Measurements from ENCODE around the gene SERPING1. TPM values are rescaled to one million over a fixed set of nuclear protein-coding genes. Genes with fewer than 3 reads are reported as not detected.
A peak's percentile ranks its signal among the peaks of the same experiment; 100 is the strongest.
"Not testable (repeated sequence)": the region's sequence is repeated elsewhere in the genome, so short reads cannot be mapped to it uniquely, and the experiment has no call there.

SERPING1 gene
- total RNA-seq, 2 donors from 2014 or later = 674 to 695 TPM

- no peak for ATAC-seq (ENCODE audit: insufficient number of reproducible peaks, low FRiP score, low read depth)
- H3K4me1 ChIP-seq (ENCODE audit: control insufficient read depth in 1 of 2, low read depth in 2 of 2) = peaks cover 19 to 60% of the 10 kb centered on the region in 2 donors
- no peak for DNase-seq (ENCODE audit: low spot score)
These were observed 51.6 kb downstream of the SERPING1 start for GRCh38 chr11:57648801-57649735.

GRCh38 chr11:57649826-57650738 lies 52.6 kb downstream of the SERPING1 start, which contains the start of gene YPEL4:
YPEL4 (minus strand) TSS chr11:57649912; CDS start chr11:57647107, 2,805 bp downstream.
- H3K9me3 ChIP-seq = no peaks in the 10 kb centered on the region
- ATAC-seq (ENCODE audit: insufficient number of reproducible peaks, low FRiP score, low read depth) (no peak), DNase-seq (ENCODE audit: low spot score) (no peak)
- H3K27me3 ChIP-seq (replicated peaks; ENCODE audit: insufficient read depth) = no peaks in the 10 kb centered on the region
- no peaks in the 10 kb centered on the region for H3K36me3 ChIP-seq
- H3K4me1 ChIP-seq (ENCODE audit: control insufficient read depth in 1 of 2, low read depth in 2 of 2) = peaks cover 12 to 50% of the 10 kb centered on the region in 2 donors
- no peak for TF ChIP-seq CTCF (IDR thresholded peaks at IDR 0.05)
- H3K27ac ChIP-seq = no peak within 1 kb of the TSS
- peak within 1 kb of the TSS; percentile 58 for H3K4me3 ChIP-seq

More at GRCh38 chr11:57648801-57649735, 51.6 kb downstream of the SERPING1 start:
- H3K27me3 ChIP-seq (replicated peaks; ENCODE audit: insufficient read depth) = no peaks in the 10 kb centered on the region
- H3K9me3 ChIP-seq = no peaks in the 10 kb centered on the region
- TF ChIP-seq CTCF (IDR thresholded peaks at IDR 0.05) = no peak
- no peak overlapping the region for H3K27ac ChIP-seq
- no peaks in the 10 kb centered on the region for H3K36me3 ChIP-seq
- H3K4me3 ChIP-seq = peak overlapping the region; percentile 58

- no peaks in the 10 kb centered on the region for H3K27me3 ChIP-seq (replicated peaks; ENCODE audit: insufficient read depth)
- H3K36me3 ChIP-seq = no peaks in the 10 kb centered on the region
These were observed 53.2 kb downstream of the SERPING1 start for GRCh38 chr11:57650739-57651090.

GRCh38 chr11:57651408-57651807 lies 53.9 kb downstream of the SERPING1 start:
- Histone ChIP-seq H3K4me3 (no peak overlapping the region), H3K27me3 (replicated peaks; ENCODE audit: insufficient read depth) (no peaks in the 10 kb centered on the region), H3K27ac (no peak overlapping the region), H3K4me1 (ENCODE audit: control insufficient read depth in 1 of 2, low read depth in 2 of 2) (peaks cover 12 to 41% of the 10 kb centered on the region in 2 donors), H3K36me3 (no peaks in the 10 kb centered on the region), H3K9me3 (no peaks in the 10 kb centered on the region)
- ATAC-seq (ENCODE audit: insufficient number of reproducible peaks, low FRiP score, low read depth) = no peak
- TF ChIP-seq CTCF (IDR thresholded peaks at IDR 0.05) = no peak
- no peak for DNase-seq (ENCODE audit: low spot score)

More at GRCh38 chr11:57650739-57651090, 53.2 kb downstream of the SERPING1 start:
- peaks cover 12 to 44% of the 10 kb centered on the region in 2 donors for H3K4me1 ChIP-seq (ENCODE audit: control insufficient read depth in 1 of 2, low read depth in 2 of 2)
- ATAC-seq (ENCODE audit: insufficient number of reproducible peaks, low FRiP score, low read depth) (no peak), DNase-seq (ENCODE audit: low spot score) (no peak)
- no peaks in the 10 kb centered on the region for H3K9me3 ChIP-seq
- no peak for TF ChIP-seq CTCF (IDR thresholded peaks at IDR 0.05)
- no peak overlapping the region for H3K27ac ChIP-seq
- no peak overlapping the region for H3K4me3 ChIP-seq

- Histone ChIP-seq H3K4me1 (ENCODE audit: control insufficient read depth in 1 of 2, low read depth in 2 of 2) (peaks cover 16 to 39% of the 10 kb centered on the region in 2 donors), H3K4me3 (peak overlapping the region; percentile 7)
- H3K27me3 ChIP-seq (replicated peaks; ENCODE audit: insufficient read depth); ATAC-seq (ENCODE audit: insufficient number of reproducible peaks, low FRiP score, low read depth); DNase-seq (ENCODE audit: low spot score); H3K27ac ChIP-seq; H3K9me3 ChIP-seq; H3K36me3 ChIP-seq: not testable (repeated sequence)
These were observed 54.7 kb downstream of the SERPING1 start for GRCh38 chr11:57652230-57652629.
